Brain pericyte (primary cell): ENCODE results near the gene AMN1.
"Not testable (repeated sequence)": the region's sequence is repeated elsewhere in the genome, so short reads cannot be mapped to it uniquely, and the experiment has no call there.

Experiments used
- DNase-seq: peaks from one replicate; pipeline ENCODE4 v3.0.0-alpha.2; 2012; ENCODE audit warnings: low read depth, low spot score

Gene AMN1

DNA sequence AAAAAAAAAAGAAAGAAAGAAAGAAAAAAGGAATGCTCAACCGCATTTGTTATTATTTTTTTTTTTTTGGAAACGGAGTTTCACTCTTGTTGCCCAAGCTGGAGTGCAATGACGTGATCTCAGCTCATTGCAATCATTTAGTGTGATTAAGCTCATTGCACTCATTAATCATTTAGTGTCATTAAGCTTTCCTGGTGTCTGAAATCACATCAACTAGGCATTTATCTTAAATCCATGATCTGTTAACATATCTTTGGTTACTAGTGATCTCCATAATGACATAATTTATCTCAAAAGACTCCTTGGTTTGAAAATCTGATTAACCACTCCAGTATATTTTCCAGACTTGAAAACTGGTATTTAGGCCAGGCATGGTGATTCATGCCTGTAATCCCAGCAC, 43.0 kb downstream of the AMN1 start:
- DNase-seq: no peak

GRCh38 chr12:31682136-31682962, 46.5 kb downstream of the AMN1 start:
- peak; percentile 63 for DNase-seq

GRCh38 chr12:31672521-31672920, 56.3 kb downstream of the AMN1 start:
- no peak for DNase-seq

- DNase-seq: not testable (repeated sequence)
Measured at GRCh38 chr12:31669582-31669981, 59.2 kb downstream of the AMN1 start.

DNA sequence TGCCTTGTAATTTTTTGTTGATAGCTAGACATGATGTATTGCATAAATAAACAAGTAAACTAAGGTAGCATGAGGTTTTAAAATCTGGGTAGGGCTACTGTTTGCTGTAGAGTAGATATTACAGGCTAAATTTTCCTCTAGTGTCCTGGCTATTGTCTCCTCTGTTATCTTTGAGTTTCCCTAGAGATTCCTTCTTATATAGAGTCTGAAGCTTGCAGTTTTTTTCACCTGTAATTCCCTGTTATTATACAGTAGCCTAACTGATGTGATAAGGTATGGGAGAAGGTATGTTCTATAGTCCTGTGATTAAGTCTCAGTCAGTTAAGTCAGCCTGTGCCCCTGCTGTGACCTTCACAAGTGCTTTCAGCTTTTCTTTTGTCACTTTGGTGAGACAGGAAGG, 59.8 kb downstream of the AMN1 start:
- DNase-seq: no peak

- no peak for DNase-seq
Measured at GRCh38 chr12:31664038-31664437, 64.8 kb downstream of the AMN1 start.

DNA sequence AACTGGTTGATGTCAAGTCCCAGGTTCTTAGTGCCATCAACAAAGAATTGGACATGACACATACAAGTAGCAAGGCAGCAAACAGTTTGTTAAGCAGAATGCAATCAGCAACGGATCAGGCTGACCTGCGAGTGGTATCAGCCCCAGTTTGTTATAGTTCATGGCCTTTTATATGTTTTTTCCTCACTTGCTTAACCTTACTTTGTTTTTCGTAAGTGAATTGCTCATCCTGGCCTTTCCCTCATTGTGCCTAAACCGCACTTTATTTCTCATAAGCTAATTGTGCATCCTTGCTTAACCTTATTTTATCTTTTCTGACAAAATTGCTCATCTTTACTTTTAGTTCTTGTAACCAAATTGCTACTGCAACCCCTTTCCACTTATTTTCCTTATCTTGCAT, 65.2 kb downstream of the AMN1 start:
- no peak for DNase-seq

- no peak for DNase-seq
Measured at GRCh38 chr12:31662176-31662849, 66.5 kb downstream of the AMN1 start.

GRCh38 chr12:31659087-31659942, 69.5 kb downstream of the AMN1 start, which contains the start of gene ETFBKMT:
Gene ETFBKMT (plus strand): TSS chr12:31659688. CDS start chr12:31661954, 2,266 bp downstream.
- DNase-seq: peak; percentile 54

DNA sequence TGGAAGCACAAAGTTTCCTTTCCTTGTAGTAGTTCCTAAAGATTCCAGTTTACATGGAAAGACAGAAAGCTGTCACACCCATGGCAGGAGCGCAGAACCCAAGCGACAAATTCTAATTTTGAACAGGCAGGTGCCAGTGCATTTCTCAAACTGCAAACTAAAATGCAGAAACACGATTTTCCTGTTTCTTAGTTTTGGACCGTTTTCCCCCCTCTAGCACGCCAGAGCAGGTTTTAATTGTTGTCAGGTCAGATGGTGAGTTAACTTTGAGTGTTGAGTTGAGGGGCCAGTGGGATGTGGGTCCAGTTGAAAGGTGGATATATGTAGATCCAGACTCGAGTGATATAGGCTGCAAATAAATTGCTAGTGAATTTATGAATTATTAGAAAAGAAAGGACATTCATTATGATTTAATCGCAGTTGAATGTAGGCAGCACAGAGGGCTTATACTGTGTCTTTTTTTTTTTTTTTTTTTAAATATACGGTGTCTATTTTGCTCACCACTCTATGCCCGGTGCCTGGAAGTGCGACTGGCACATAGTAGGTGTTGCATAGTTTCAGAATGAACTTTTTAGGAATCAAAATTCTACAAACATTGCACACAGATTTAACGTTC, 70.2 kb downstream of the AMN1 start:
- no peak for DNase-seq

GRCh38 chr12:31655792-31656191, 73.0 kb downstream of the AMN1 start:
- DNase-seq: no peak

DNA sequence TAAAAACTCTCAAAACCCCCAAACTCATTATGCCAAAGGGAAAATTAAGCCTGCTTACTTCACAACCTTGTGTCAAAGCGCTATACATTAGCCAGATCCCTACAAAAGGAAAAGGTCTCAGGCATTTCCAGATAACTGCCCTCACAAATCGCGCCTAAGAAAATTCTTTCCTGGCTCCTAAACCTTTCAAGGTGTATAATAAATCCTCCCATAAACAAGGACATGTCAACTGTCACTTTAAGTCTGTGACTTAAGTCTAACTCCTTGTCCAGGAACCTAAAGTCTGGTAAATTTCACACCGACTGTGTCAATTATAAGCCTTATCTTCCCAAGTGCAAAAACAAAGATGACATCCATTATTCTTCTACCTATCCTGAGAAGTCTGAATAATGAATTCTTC, 73.6 kb downstream of the AMN1 start:
- DNase-seq: no peak

DNA sequence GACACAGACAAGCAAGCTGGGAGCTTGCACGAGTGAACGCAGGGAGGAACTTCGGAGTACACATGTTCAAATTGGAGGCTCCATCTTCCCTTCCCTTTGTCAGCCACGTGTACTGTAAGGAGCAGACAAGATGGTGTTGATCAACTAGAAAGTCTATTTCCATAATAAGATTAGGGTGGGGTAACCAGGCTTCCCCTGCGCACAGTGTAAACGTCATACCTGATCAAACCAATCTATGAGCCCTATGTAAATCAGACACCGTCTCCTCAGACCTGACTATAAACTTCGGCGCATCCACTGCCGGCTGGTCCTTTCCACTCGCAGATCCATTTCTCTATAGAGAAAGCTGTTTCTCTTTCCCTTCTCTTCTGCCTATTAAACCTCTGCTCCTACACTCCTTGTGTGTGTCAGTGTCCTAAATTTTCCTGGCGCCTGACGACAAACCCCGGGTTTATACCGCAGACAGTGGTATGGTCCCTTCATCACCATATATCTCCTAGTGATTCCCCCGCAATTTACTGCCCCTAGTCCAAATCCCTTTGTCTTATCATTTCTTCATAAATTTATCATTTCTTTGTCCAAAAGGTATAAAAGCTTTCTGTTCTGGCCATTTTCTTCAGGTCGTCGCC, 76.8 kb downstream of the AMN1 start:
- no peak for DNase-seq

GRCh38 chr12:31650918-31651317, 77.9 kb downstream of the AMN1 start:
- DNase-seq: no peak

- DNase-seq: no peak
Measured at GRCh38 chr12:31647086-31647491, 81.7 kb downstream of the AMN1 start.

GRCh38 chr12:31645924-31646323, 82.9 kb downstream of the AMN1 start:
- no peak for DNase-seq

- DNase-seq: no peak
Measured at GRCh38 chr12:31644536-31644935, 84.3 kb downstream of the AMN1 start.

- no peak for DNase-seq
Measured at GRCh38 chr12:31641509-31642090, 87.2 kb downstream of the AMN1 start.

- DNase-seq: no peak
Measured at GRCh38 chr12:31634620-31635019, 94.2 kb downstream of the AMN1 start.

DNA sequence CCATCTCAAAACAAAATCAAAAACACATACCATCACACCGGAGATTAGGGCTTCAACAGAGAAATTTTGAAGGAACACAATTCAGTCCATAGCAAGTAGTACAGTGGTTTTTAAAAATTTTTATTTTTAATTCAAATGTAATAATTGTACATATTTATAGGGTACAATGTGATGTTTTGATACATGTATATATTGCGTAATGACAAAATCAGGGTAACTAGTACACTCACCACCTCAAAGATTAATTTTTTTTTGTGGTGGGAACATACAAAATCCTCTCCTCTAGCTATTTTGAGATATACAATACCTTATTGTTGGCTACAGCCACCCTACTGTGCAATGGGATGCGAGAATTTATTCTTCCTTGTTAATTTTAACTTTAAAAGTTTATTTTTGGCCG, 95.4 kb downstream of the AMN1 start:
- DNase-seq: no peak

GRCh38 chr12:31631809-31632208, 97.0 kb downstream of the AMN1 start:
- DNase-seq: no peak
